BLaER1 treated with 17β-estradiol and CSF1 and Interleukin-3, amounts not matched to agents 10 nM and 100 nM (cell line): ENCODE measurements around the gene PDZRN3.

Experiments
- H3K27ac ChIP-seq, 11 experiments: shearing (Covaris generic); formaldehyde crosslinking; 2 replicates each; pipeline ENCODE4 v1.8.1; 2022
- H3K27me3 ChIP-seq, 11 experiments: shearing (Covaris generic); formaldehyde crosslinking; 2 replicates each; pipeline ENCODE4 v1.8.1; 2022
- H3K36me3 ChIP-seq, 11 experiments: shearing (Covaris generic); formaldehyde crosslinking; 2 replicates each; pipeline ENCODE4 v1.8.1; 2022
- H3K4me1 ChIP-seq, 10 experiments: shearing (Covaris generic); formaldehyde crosslinking; 2 replicates each; pipeline ENCODE4 v1.8.1; 2022
- H3K4me2 ChIP-seq, 11 experiments: shearing (Covaris generic); formaldehyde crosslinking; 2 replicates each; pipeline ENCODE4 v1.8.1; 2022
- H3K4me3 ChIP-seq, 10 experiments: shearing (Covaris generic); formaldehyde crosslinking; 2 replicates each; pipeline ENCODE4 v1.8.1; 2022
- H3K9ac ChIP-seq, 11 experiments: shearing (Covaris generic); formaldehyde crosslinking; 2 replicates each; pipeline ENCODE4 v1.8.1; 2022
- H3K9me3 ChIP-seq, 11 experiments: shearing (Covaris generic); formaldehyde crosslinking; replicated peaks in 1 of 11; 2 replicates each; pipeline ENCODE4 v1.8.1; 2022
- H4K20me1 ChIP-seq, 11 experiments: shearing (Covaris generic); formaldehyde crosslinking; 2 replicates each; pipeline ENCODE4 v1.8.1; 2022
- Cebpa-rat ChIP-seq, 11 experiments: shearing (Covaris generic); IDR thresholded peaks; 2 replicates each; pipeline ENCODE4 v1.8.1; 2022

The PDZRN3 gene

DNA sequence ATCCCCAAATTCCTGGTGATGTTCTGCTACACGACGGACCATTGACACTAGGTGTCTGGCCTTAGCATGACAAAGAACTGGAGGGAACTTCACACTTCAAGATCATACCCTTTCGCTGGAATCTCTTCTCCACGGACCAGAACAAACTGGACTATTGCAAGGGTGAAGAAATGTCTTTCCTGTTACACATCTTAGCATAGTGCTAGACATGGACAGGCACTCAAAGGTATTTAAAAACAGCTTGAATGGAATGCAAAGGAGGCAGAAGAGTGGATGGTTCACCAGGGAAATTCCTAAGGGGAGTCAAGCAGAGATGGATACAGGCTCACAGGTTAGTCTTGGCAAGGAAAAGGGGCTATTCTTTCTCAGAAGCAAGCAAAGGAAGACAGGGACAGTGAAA lies 33.5 kb upstream of the PDZRN3 start:
- Histone ChIP-seq H3K4me1 (peaks cover 0 to 41% (median 25%) of the 10 kb centered on the region in 10 experiments; a peak in 14 of 20 replicates), H3K4me2 (peak overlapping the region in 1 of 11 experiments; percentile 72; a peak in 1 of 22 replicates), H3K27me3 (no peaks in the 10 kb centered on the region), H3K36me3 (no peaks in the 10 kb centered on the region), H3K9me3 (peaks cover 0 to 10% (median 4%) of the 10 kb centered on the region in 11 experiments; a peak in 5 of 22 replicates), H3K9ac (no peak overlapping the region), H4K20me1 (no peaks in the 10 kb centered on the region), H3K27ac (no peak overlapping the region), H3K4me3 (no peak overlapping the region)
- no peak for TF ChIP-seq Cebpa-rat (IDR thresholded peaks at IDR 0.05)

DNA sequence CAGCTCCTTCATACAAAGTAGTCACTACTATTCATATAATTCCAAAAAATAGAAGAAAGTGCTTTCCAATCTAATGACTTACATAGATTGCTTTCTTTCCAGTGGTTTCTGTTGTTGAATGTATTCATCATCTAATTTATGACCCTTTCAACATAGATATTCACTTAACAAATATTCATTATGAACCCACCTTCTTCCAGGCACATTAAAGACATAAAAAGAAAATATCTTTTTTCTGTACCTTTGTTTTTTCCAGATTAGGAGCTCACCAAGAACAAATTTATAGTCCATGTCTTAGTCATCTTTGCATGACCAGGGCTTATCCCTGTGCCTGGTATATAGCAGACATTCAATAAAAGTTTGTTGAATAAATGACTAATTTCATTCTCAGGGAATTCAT lies 32.4 kb upstream of the PDZRN3 start:
- peaks cover 0 to 10% (median 4%) of the 10 kb centered on the region in 11 experiments; a peak in 5 of 22 replicates for H3K9me3 ChIP-seq
- no peak for TF ChIP-seq Cebpa-rat (IDR thresholded peaks at IDR 0.05)
- H3K9ac ChIP-seq: no peak overlapping the region
- peak overlapping the region in 6 of 11 experiments; percentile 27 to 72 (median 62); a peak in 7 of 22 replicates for H3K4me2 ChIP-seq
- H3K36me3 ChIP-seq: no peaks in the 10 kb centered on the region
- no peak overlapping the region for H3K4me3 ChIP-seq
- no peaks in the 10 kb centered on the region for H3K27me3 ChIP-seq
- H3K4me1 ChIP-seq: peaks cover 0 to 47% (median 30%) of the 10 kb centered on the region in 10 experiments; a peak in 14 of 20 replicates
- no peaks in the 10 kb centered on the region for H4K20me1 ChIP-seq
- H3K27ac ChIP-seq: no peak overlapping the region

DNA sequence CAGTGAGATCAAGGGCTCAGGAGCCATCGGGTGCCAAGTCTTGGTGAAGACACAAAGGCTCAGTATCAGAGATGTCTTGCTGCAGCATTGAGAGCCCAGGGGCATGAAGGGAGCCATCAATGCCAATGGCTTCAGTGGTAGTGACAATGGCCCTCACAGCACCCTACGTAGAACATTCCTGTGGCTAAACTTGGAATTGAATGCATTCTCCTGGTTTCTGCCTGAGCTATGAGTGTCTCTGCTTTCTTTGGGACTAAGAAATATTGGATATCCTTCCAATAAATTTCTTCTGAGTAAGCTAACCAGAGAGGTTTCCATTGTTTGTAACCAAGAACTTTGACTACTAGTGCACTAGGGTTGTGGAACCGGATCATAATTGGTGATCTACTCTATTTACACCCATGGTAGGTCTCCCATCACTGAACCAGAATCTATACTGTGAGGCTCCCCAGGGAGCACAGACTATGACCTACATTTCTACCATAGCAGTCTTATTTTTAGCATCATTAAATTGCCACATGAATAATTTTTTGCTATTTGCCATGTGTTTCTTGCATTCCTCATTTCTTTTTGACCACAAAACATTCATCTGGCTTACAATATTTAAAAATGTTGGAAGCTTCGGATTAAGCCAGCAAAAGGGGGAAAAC lies 31.6 kb upstream of the PDZRN3 start:
- TF ChIP-seq Cebpa-rat (IDR thresholded peaks at IDR 0.05): no peak
- H3K27ac ChIP-seq: no peak overlapping the region

DNA sequence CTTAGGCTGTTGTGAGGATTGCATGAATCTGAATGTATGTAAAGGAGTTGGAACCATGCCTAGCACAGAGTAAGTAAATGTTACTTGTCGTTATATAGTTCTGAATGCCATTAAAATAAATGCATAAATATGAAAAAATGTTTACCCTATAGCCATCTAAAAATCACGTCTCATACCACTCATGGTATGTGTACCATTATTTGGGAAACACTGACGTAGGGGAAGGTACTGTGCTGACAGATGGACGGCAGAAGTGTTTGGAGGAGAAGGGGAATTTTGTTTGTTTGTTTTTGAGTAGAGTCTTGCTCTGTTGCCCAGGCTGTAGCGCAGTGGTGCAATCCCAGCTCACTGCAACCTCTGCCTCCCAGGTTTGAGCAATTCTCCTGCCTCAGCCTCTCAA lies 30.5 kb upstream of the PDZRN3 start:
- Histone ChIP-seq H3K4me2 (no peak overlapping the region), H3K4me1 (peaks cover 0 to 47% (median 30%) of the 10 kb centered on the region in 10 experiments; a peak in 14 of 20 replicates), H3K4me3 (no peak overlapping the region), H3K9me3 (peaks cover 0 to 10% (median 4%) of the 10 kb centered on the region in 11 experiments; a peak in 5 of 22 replicates), H3K36me3 (no peaks in the 10 kb centered on the region), H4K20me1 (no peaks in the 10 kb centered on the region), H3K9ac (no peak overlapping the region), H3K27ac (no peak overlapping the region), H3K27me3 (no peaks in the 10 kb centered on the region)
- no peak for TF ChIP-seq Cebpa-rat (IDR thresholded peaks at IDR 0.05)

More for the DNA sequence above, 31.6 kb upstream of the PDZRN3 start:
- H3K36me3 ChIP-seq: no peaks in the 10 kb centered on the region
- H3K9me3 ChIP-seq: peaks cover 0 to 10% (median 4%) of the 10 kb centered on the region in 11 experiments; a peak in 5 of 22 replicates
- no peak overlapping the region for H3K4me3 ChIP-seq
- peak overlapping the region in 8 of 11 experiments; percentile 22 to 72 (median 46); a peak in 15 of 22 replicates for H3K4me2 ChIP-seq
- no peak overlapping the region for H3K9ac ChIP-seq
- no peaks in the 10 kb centered on the region for H4K20me1 ChIP-seq
- no peaks in the 10 kb centered on the region for H3K27me3 ChIP-seq
- peaks cover 0 to 47% (median 30%) of the 10 kb centered on the region in 10 experiments; a peak in 14 of 20 replicates for H3K4me1 ChIP-seq

DNA sequence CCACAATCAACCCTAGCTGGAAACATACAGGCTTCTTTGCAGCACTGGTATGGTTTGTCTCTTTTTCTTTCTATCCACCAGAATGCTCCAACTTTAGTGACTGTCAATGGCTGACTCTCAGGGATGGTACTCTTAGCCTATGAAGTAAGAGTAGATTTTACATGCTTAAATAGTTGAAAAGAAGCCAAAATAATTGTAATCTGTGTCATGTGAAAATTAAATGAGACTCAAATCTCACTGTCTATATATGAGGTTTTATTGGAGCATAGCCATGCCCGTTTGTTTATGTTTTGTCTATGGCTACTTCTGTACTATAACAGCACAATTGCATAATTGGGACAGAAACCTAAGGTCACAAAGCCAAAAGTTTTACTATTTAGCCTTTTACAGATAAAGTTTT lies 29.1 kb upstream of the PDZRN3 start:
- peaks cover 0 to 10% (median 4%) of the 10 kb centered on the region in 11 experiments; a peak in 5 of 22 replicates for H3K9me3 ChIP-seq
- 0 out of 20 replicates have a peak overlapping the region, but pooled peaks of 1 of the 10 experiments have one; percentile 18 for H3K4me3 ChIP-seq
- H4K20me1 ChIP-seq: no peaks in the 10 kb centered on the region
- no peaks in the 10 kb centered on the region for H3K36me3 ChIP-seq
- H3K4me1 ChIP-seq: peaks cover 0 to 47% (median 30%) of the 10 kb centered on the region in 10 experiments; a peak in 14 of 20 replicates
- TF ChIP-seq Cebpa-rat (IDR thresholded peaks at IDR 0.05): no peak
- no peak overlapping the region for H3K9ac ChIP-seq
- no peaks in the 10 kb centered on the region for H3K27me3 ChIP-seq
- H3K27ac ChIP-seq: no peak overlapping the region
- H3K4me2 ChIP-seq: peak overlapping the region in 7 of 11 experiments; percentile 18 to 78 (median 46); a peak in 12 of 22 replicates

DNA sequence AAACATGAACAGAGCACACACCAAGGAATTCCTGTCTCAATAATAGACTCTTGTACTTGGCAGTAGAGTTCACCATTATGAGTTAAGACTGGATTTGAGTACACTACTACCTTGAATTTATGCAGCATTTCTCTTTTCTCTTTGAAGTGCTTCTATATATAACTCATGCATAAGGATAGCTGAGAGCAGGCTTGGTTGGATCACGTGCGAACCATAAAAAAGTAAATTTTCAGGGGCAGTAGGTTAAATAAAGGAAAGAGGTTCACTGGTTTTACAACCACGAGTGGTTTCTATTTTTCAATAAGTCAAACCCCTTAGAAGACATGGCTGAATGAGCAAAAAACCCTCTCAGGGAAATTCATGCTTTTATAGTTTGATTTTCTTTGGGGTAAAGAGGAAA lies 28.6 kb upstream of the PDZRN3 start:
- no peaks in the 10 kb centered on the region for H4K20me1 ChIP-seq
- peaks cover 0 to 47% (median 30%) of the 10 kb centered on the region in 10 experiments; a peak in 14 of 20 replicates for H3K4me1 ChIP-seq
- TF ChIP-seq Cebpa-rat (IDR thresholded peaks at IDR 0.05): no peak
- peak overlapping the region in 7 of 11 experiments; percentile 18 to 78 (median 46); a peak in 13 of 22 replicates for H3K4me2 ChIP-seq
- no peak overlapping the region for H3K27ac ChIP-seq
- H3K36me3 ChIP-seq: no peaks in the 10 kb centered on the region
- no peak overlapping the region for H3K9ac ChIP-seq
- no peaks in the 10 kb centered on the region for H3K27me3 ChIP-seq
- peaks cover 0 to 10% (median 4%) of the 10 kb centered on the region in 11 experiments; a peak in 5 of 22 replicates for H3K9me3 ChIP-seq
- H3K4me3 ChIP-seq: no peak overlapping the region

DNA sequence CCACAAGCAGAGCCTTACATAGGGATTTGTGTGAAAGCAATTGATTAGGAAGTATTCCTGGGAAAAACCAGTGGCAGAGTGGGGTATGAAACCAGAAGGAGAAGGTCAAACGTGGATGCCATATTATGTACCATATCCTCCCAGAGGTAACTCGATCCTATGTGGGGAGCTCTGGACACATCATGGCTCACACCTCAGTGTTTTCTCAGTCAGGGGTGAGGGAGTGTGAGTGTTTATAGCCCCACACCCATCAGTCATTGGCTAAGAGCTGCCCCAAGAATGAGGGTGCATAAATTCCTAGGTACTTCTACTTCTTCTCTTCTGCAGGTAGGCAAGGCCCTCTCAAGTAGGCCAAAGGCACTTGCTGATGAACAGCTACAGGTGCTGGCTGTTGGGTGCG lies 28.2 kb upstream of the PDZRN3 start:
- no peak overlapping the region for H3K27ac ChIP-seq
- H3K4me2 ChIP-seq: peak overlapping the region in 7 of 11 experiments; percentile 18 to 78 (median 46); a peak in 12 of 22 replicates
- H3K36me3 ChIP-seq: no peaks in the 10 kb centered on the region

DNA sequence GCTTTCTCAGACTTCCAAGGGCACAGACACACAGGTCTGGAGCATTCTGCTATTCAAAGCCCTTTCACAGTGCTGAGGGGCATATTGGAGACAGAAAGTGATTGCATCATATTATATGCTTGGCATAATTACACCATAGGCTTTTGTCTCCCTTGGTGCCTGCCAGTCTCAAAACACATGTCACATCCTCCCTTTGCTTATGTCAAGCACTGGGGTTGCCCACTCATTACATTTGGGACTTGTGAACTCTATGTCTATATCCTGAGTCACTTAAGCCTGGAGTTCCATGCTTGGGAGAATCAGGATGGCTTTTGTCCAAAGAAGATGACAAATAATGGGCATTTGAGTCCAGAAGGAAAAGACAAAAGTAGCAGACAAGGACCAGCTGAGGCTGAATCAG lies 12.3 kb upstream of the PDZRN3 start:
- Histone ChIP-seq H3K9ac (no peak overlapping the region), H3K4me3 (no peak overlapping the region), H3K27me3 (no peaks in the 10 kb centered on the region), H4K20me1 (no peaks in the 10 kb centered on the region), H3K4me2 (no peak overlapping the region), H3K36me3 (no peaks in the 10 kb centered on the region), H3K27ac (no peak overlapping the region), H3K4me1 (no peaks in the 10 kb centered on the region), H3K9me3 (no peaks in the 10 kb centered on the region)
- peak in 2 of 11 experiments; percentile 29 to 75; a peak in 3 of 22 replicates for TF ChIP-seq Cebpa-rat (IDR thresholded peaks at IDR 0.05)

More for the DNA sequence above, 28.2 kb upstream of the PDZRN3 start:
- no peaks in the 10 kb centered on the region for H3K27me3 ChIP-seq
- H3K4me3 ChIP-seq: no peak overlapping the region
- H4K20me1 ChIP-seq: no peaks in the 10 kb centered on the region
- no peak overlapping the region for H3K9ac ChIP-seq
- H3K9me3 ChIP-seq: peaks cover 0 to 10% (median 4%) of the 10 kb centered on the region in 11 experiments; a peak in 5 of 22 replicates
- peaks cover 0 to 46% (median 30%) of the 10 kb centered on the region in 10 experiments; a peak in 14 of 20 replicates for H3K4me1 ChIP-seq
- no peak for TF ChIP-seq Cebpa-rat (IDR thresholded peaks at IDR 0.05)

DNA sequence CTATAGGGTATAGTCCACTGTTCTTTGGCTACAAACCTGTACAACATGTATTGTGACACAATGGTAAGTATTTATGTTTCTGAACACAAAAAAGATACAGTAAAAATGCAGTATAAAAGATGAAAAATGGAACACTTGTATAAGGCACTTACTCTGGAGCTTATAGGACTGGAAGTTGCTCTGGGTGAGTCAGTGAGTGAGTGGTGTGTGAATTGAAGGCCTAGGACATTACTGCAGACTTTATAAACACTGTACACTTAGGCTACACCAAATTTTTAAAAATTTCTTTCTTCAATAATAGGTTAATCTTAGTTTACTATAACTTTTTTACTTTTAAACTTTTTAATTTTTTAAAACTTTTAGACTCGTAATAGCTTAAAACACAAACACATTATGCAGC lies 10.5 kb upstream of the PDZRN3 start:
- Histone ChIP-seq H3K4me2 (no peak overlapping the region), H3K4me3 (no peak overlapping the region), H3K27me3 (no peaks in the 10 kb centered on the region), H3K36me3 (no peaks in the 10 kb centered on the region), H3K4me1 (no peaks in the 10 kb centered on the region), H4K20me1 (no peaks in the 10 kb centered on the region), H3K27ac (no peak overlapping the region), H3K9ac (no peak overlapping the region), H3K9me3 (no peaks in the 10 kb centered on the region)
- no peak for TF ChIP-seq Cebpa-rat (IDR thresholded peaks at IDR 0.05)
